HepG2 (cell line): ENCODE data around the gene ZNF524. TPM values are rescaled to one million over a fixed set of nuclear protein-coding genes. Genes with fewer than 3 reads are reported as not detected.
A peak's percentile ranks its signal among the peaks of the same experiment; 100 is the strongest.

Experiments used
- BCL3 ChIP-seq: sonication (generic); formaldehyde crosslinking; IDR thresholded peaks from 2 replicates; pipeline ENCODE4 v1.5.1; 2020; ENCODE audit warnings: mild to moderate bottlenecking, missing genetic modification reagents, moderate library complexity
- CERS6 ChIP-seq: sonication (generic); formaldehyde crosslinking; IDR thresholded peaks from 2 replicates; pipeline ENCODE4 v1.5.0; 2020; ENCODE audit warnings: missing genetic modification reagents
- DNMT3B ChIP-seq: conservative IDR thresholded peaks from 2 replicates; pipeline ENCODE4 v1.6.1; 2016; ENCODE audit warnings: missing biosample characterization, control low read depth
- HBP1 ChIP-seq: IDR thresholded peaks from 2 replicates; pipeline ENCODE4 v1.6.1; 2016; ENCODE audit warnings: low read depth, control low read depth
- MTA3 ChIP-seq: sonication (generic); formaldehyde crosslinking; IDR thresholded peaks from 2 replicates; pipeline ENCODE4 v1.4.0; 2020; ENCODE audit warnings: missing genetic modification reagents
- MXI1 ChIP-seq: IDR thresholded peaks from 3 replicates; pipeline ENCODE4 v1.6.1; 2012; ENCODE audit warnings: low read depth, low read length, inconsistent platforms, borderline replicate concordance
- MYNN ChIP-seq: sonication (generic); formaldehyde crosslinking; IDR thresholded peaks from 2 replicates; pipeline ENCODE4 v1.4.0; 2020; ENCODE audit warnings: mild to moderate bottlenecking, low read depth, missing genetic modification reagents
- NR2F1 ChIP-seq, 2 experiments: fragments of 450-650 bp in 1 of 2; formaldehyde crosslinking in 1 of 2; IDR thresholded peaks; 2 replicates each; pipeline versions ENCODE4 v1.5.0 to v1.6.1; 2016 to 2020; ENCODE audit warnings: mild to moderate bottlenecking in 1 of 2, missing compliant biosample characterization in 1 of 2, missing genetic modification reagents in 1 of 2, moderate library complexity in 1 of 2
- PITX1 ChIP-seq: sonication (generic); formaldehyde crosslinking; IDR thresholded peaks from 2 replicates; pipeline ENCODE4 v1.5.1; 2020; ENCODE audit warnings: mild to moderate bottlenecking, missing genetic modification reagents
- RFXANK ChIP-seq: IDR thresholded peaks from 2 replicates; pipeline ENCODE4 v1.6.1; 2016
- TCF7L2 ChIP-seq: IDR thresholded peaks from 2 replicates; pipeline ENCODE4 v1.6.1; 2011; ENCODE audit warnings: mild to moderate bottlenecking, low read depth, low read length, moderate library complexity
- ZNF142 ChIP-seq: sonication (generic); formaldehyde crosslinking; IDR thresholded peaks from 2 replicates; pipeline ENCODE4 v1.4.0; 2020; ENCODE audit warnings: missing genetic modification reagents
- ZNF260 ChIP-seq: sonication (generic); formaldehyde crosslinking; IDR thresholded peaks from 2 replicates; pipeline ENCODE4 v1.4.0; 2020; ENCODE audit warnings: missing genetic modification reagents, low read depth, mild to moderate bottlenecking, borderline replicate concordance
- ZNF367 ChIP-seq: sonication (generic); formaldehyde crosslinking; IDR thresholded peaks from 2 replicates; pipeline ENCODE4 v1.4.0; 2020; ENCODE audit warnings: missing genetic modification reagents, borderline replicate concordance
- ZNF414 ChIP-seq: sonication (generic); formaldehyde crosslinking; IDR thresholded peaks from 2 replicates; pipeline ENCODE4 v1.5.0; 2020; ENCODE audit warnings: missing genetic modification reagents
- ZNF639 ChIP-seq: conservative IDR thresholded peaks from 2 replicates; pipeline ENCODE4 v1.6.1; 2018; ENCODE audit warnings: missing genetic modification reagents
- ZNF652 ChIP-seq: IDR thresholded peaks from 2 replicates; pipeline ENCODE4 v1.6.1; 2016; ENCODE audit warnings: low read depth, borderline replicate concordance
- ZNF740 ChIP-seq: sonication (generic); formaldehyde crosslinking; IDR thresholded peaks from 2 replicates; pipeline ENCODE4 v1.4.0; 2020; ENCODE audit warnings: missing genetic modification reagents
- polyA plus RNA-seq, 8 experiments: library from polyadenylated mRNA; depleted of rRNA in 3 of 8; stranded (reverse) in 7 of 8; unstranded in 1 of 8; fragments of >200 nt; fragmentation: Illumina TruSeq in 4 of 8; extraction: Trizol in 4 of 8; gene quantifications; 2 replicates each; pipeline versions ENCODE4 v1.2.1 to v1.2.3, GENCODE V29; 2011 to 2016; ENCODE audit warnings: low read depth in 4 of 8, missing spikeins in 1 of 8, mixed read lengths in 1 of 8; ENCODE audit not compliant: insufficient read depth in 1 of 8
- total RNA-seq, 5 experiments: library from RNA; depleted of rRNA; stranded (reverse); fragments of >200 nt; fragmentation: Illumina TruSeq; extraction: Trizol; gene quantifications; 2 replicates each; pipeline ENCODE4 v1.2.3, GENCODE V29; 2016; ENCODE audit warnings: low read depth in 1 of 5

The ZNF524 gene
- total and polyA plus RNA-seq, 2 of the 13 experiments (the other 11 are each of a cell fraction or from before 2014, with no cell fraction given) = 3.2 to 4.6 TPM

- no peak for TF ChIP-seq BCL3
- TF ChIP-seq ZNF260 (CRISPR knock-in tag) = no peak
- no peak for TF ChIP-seq ZNF652 (CRISPR knock-in tag)
- TF ChIP-seq NR2F1 (CRISPR knock-in tag; IDR thresholded peaks at IDR 0.05) = no peak
- TF ChIP-seq ZNF367 (CRISPR knock-in tag) = no peak
- TF ChIP-seq DNMT3B (CRISPR knock-in tag) = no peak
- no peak for TF ChIP-seq CERS6 (CRISPR knock-in tag)
- no peak for TF ChIP-seq PITX1 (CRISPR knock-in tag)
- no peak for TF ChIP-seq MYNN (CRISPR knock-in tag)
- TF ChIP-seq MTA3 = no peak
- TF ChIP-seq TCF7L2 = no peak
- no peak for TF ChIP-seq ZNF740 (CRISPR knock-in tag)
- no peak for TF ChIP-seq HBP1 (CRISPR knock-in tag)
- 0 out of 2 replicates have a peak, but pooled peaks have one; percentile 44 for TF ChIP-seq ZNF414
- peak; percentile 83 for TF ChIP-seq ZNF142 (CRISPR knock-in tag)
- TF ChIP-seq MXI1 = no peak; the same call in 2 of the 3 replicates
- TF ChIP-seq ZNF639 (CRISPR knock-in tag) = peak; percentile 97
- no peak for TF ChIP-seq RFXANK (CRISPR knock-in tag)
Observed at GRCh38 chr19:55605207-55605636, 5.1 kb downstream of the ZNF524 start (continued).
